Fibroblast of the conjunctiva (primary cell): ENCODE measurements around the gene KYNU.

Source experiments
- DNase-seq: peaks from one replicate; pipeline ENCODE4 v3.0.0-alpha.2; 2010; ENCODE audit warnings: low read depth

Gene KYNU

DNA sequence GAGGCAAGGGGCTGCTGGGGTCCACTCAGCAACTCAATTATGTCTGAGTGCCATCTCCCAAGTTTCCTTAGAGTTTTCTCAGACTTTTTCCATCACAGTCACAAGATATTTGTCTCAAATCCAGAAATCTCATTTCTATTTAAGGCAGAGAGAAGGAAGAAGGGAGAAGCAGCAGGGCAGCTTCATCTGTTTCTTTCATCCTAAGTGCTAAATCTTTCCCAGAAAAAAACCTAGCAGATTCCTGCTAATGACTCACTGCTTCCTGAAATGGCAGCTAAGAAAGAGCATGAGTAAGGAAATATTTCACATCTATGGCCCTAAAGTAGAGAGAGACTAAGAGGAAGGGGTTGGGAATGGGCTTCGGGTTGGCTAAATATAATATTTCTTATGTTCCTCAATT lies 88.0 kb downstream of the KYNU start:
- no peak for DNase-seq

DNA sequence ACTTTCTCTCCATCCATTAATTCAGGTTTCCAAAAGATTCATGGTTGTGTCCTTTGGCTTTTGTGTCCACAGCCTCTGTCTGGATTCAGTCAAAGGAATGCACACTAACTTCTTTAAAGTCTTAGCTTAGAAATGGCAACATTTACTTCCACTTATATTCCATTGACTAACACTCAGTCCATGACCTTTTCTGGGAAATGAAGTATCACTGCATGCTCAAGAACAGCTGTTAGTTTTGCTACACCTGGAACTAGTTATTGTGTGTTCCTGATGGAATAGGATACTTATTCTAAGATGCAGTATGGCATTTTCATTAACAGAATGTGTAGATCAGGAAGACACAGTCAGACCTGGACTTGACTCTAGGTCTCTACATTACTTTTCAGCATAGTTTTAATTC lies 88.8 kb downstream of the KYNU start:
- DNase-seq, result no peak

DNA sequence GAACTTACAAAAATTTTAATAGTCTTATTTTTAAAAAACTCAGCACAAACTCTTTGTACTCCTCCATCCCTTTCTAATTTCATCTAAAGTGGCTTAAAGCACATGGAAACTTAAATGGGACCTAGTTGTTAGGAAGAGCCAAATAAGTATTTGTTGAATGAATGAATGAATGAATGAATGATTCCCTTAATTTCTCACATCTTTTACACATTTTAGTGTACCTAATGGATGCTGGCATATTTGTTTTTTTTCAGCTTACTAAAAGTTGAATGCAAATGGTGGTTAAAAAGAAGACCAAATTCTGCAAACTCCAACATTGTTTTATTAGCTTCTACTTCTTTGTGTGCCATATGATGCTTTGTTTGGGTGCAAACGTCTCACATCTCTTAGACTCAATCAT lies 89.6 kb downstream of the KYNU start:
- DNase-seq, result no peak

- DNase-seq, result no peak
These were observed 95.8 kb downstream of the KYNU start for GRCh38 chr2:142973160-142973821.

- DNase-seq, result no peak
These were observed 96.4 kb downstream of the KYNU start for GRCh38 chr2:142973822-142974207.

DNA sequence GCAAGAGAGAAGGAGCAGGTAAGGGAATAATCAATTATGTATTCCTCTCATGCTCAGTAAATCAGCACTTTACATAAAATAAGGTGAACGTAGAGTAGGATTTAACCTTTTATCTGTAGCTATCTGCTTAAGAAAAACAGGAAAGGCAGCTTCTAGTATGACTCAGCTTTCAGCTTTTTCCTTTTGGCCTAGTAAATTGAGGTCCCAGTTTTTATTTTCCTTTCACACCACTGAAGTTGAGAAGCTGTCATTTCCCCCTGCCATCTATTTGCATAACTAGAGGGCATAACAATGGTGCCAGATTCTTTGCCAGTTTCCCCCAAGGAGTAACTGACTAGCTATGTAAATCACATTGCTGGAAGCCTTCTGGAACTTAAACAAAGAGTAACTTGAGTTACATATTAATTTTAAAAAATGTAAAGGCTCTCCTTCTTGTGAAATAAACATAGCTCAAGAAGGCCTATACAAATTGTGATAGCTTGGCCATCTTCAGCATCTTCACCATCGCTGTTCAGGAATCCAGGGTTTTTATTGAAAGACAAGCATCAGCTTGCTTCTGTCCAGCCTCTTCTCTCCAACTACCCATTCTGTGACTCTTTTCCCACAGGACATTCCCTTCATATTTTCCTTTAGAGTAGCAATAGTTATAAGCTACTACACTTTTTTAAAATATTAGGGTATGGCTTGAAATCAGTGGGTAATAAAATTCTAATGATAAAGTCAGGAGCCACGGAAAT lies 97.0 kb downstream of the KYNU start:
- no peak for DNase-seq

GRCh38 chr2:142975239-142975638 lies 97.8 kb downstream of the KYNU start:
- no peak for DNase-seq

DNA sequence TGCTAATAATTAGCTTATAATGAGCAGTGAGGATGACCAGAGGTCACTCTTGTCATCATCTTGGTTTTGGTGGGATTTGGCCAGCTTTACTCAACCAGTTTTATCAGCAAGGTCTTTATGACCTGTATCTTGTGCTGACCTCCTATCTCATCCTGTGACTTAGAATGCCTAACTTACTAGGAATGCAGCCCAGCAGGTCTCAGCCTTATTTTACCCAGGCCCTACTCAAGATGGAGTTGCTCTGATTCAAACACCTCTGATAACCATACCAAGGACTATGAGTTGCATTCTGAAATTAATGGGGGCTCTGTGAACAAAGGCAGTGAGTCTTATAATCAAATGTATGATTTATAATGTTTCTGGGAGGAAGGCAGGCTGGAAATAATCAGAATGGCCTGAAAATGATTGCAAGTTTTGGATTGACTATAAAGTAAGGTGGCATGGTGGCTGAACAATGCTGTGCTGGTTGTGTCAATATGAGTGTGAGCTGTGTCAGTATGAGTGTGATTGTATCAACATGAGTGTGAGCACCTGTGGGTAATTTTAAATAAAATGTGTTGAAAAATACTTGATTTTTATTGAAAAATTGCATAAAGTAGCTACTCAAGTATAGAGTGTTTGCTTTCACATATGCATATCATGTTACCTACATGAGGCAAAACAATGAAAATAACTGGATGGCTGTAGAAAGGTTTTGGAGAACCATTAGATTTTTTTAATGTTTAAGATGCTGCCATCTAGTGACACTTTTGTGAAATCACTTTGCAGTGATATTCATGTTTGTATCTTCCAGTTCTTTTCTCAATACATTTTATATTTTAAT lies 103.0 kb downstream of the KYNU start:
- peak; percentile 30 for DNase-seq

DNA sequence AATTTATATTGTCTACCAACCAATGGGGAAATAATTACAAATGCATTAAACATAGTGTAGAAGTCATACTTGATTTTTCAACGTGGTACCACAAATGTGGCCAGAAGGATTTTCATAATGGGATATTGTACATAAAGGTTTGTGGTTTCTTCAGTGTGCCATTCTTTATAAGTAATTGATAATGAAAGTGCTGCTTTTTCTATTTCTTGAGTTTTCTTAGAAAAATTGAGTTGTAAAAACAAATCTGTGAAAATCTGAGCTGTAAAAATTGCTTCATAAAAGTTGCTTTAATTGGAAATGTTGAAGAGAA lies 103.6 kb downstream of the KYNU start:
- no peak for DNase-seq

GRCh38 chr2:142981756-142982155 lies 104.3 kb downstream of the KYNU start:
- DNase-seq, result no peak

- DNase-seq, result no peak
These were observed 105.7 kb downstream of the KYNU start for GRCh38 chr2:142983174-142983573.

- DNase-seq, result no peak
These were observed 107.2 kb downstream of the KYNU start for GRCh38 chr2:142984657-142985056.

GRCh38 chr2:142987044-142987443 lies 109.6 kb downstream of the KYNU start:
- DNase-seq, result no peak

- DNase-seq, result peak; percentile 48
These were observed 112.1 kb downstream of the KYNU start for GRCh38 chr2:142989273-142990204.

- no peak for DNase-seq
These were observed 113.8 kb downstream of the KYNU start for GRCh38 chr2:142991295-142991694.

DNA sequence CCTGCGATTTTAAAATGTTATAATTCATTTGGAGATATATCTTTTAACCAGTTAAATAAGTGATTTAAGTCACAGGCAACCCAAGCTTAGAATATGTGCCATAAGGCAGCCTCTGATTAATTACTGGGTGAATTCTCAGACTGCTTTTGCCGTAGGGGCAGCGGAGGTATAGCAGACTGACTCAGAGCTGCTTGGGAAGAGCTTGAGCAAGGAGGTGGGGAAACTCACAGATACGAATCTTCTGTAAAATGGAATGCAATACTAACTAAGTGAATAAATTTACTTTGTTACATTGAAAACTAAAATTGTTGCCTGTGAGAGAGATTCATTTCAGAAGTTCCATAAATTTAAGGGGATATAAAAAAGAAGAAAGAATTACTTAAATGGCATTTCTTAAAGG lies 115.4 kb downstream of the KYNU start:
- DNase-seq, result no peak

DNA sequence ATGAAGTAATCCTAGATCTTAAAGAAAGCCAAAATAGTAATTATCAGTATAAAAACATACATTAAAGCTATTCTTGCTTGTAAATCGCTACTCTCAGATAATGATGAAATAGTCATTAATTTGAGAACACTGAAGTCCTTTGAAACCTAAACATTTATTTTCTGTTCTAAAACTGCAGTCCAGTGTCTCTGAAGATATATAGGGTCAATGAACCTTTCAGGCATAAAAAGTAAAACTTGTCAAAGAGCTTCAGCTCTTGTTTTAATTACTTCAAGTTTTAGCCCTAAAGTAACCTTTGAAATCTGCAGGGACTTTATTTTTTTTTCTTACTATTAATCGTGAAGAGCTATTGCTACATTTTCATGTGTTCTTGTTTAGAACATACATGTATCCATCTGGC lies 116.3 kb downstream of the KYNU start:
- DNase-seq, result no peak

- DNase-seq, result no peak
These were observed 117.2 kb downstream of the KYNU start for GRCh38 chr2:142994665-142995064.

- DNase-seq, result no peak
These were observed 119.8 kb downstream of the KYNU start for GRCh38 chr2:142997231-142997630.

DNA sequence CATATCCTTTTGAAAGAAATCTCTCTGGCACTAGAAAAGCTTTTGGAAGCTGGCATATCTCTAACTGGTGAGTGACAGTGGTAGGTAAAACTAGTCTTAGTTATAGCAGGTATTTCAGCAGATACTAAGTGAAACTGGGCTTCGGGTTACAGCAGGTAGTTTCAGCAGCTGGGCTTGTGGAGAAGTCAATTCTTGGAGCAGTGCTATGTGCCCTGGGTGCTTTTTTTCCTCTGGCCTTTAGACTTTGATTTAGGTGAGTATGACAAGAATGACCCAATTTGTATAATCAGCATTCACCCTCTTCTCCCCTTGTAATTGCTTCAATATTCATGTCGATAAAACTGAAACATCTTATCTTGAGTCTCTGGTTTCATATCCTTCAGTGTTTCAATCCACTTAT lies 123.1 kb downstream of the KYNU start:
- no peak for DNase-seq

DNA sequence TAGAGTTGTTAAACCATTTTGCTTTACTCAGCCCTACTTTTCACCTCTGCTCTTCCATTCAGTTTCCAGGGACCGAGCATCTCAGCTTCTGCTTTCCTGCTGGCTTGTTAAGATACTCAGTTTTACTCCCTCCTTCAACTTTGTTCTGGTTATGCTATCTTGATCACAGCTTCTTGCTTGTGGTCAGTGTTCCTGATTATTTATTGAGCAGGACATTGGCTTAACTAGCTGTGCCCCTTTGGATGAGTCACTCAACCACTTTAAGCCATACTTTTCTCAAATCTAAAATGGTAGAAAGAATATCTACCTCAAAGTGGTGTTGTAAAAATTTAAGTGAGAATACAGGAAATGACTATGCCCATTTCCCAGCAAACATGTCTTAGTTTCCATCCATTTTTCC lies 124.0 kb downstream of the KYNU start:
- no peak for DNase-seq

- no peak for DNase-seq
These were observed 138.2 kb downstream of the KYNU start for GRCh38 chr2:143015656-143016055.
